VCaP (cell line): ENCODE measurements around the gene NPFF.

ENCODE experiments used
- H3K27ac ChIP-seq: fragments of 450-650 bp; 2 replicates; pipeline ENCODE4 v1.5.1; 2017
- TF ChIP-seq, protein P1 (sequence below): fragments of 450-650 bp; conservative IDR thresholded peaks from 2 replicates; pipeline ENCODE4 v1.5.1; 2017; ENCODE audit warnings: mild to moderate bottlenecking, moderate library complexity

NPFF gene

DNA sequence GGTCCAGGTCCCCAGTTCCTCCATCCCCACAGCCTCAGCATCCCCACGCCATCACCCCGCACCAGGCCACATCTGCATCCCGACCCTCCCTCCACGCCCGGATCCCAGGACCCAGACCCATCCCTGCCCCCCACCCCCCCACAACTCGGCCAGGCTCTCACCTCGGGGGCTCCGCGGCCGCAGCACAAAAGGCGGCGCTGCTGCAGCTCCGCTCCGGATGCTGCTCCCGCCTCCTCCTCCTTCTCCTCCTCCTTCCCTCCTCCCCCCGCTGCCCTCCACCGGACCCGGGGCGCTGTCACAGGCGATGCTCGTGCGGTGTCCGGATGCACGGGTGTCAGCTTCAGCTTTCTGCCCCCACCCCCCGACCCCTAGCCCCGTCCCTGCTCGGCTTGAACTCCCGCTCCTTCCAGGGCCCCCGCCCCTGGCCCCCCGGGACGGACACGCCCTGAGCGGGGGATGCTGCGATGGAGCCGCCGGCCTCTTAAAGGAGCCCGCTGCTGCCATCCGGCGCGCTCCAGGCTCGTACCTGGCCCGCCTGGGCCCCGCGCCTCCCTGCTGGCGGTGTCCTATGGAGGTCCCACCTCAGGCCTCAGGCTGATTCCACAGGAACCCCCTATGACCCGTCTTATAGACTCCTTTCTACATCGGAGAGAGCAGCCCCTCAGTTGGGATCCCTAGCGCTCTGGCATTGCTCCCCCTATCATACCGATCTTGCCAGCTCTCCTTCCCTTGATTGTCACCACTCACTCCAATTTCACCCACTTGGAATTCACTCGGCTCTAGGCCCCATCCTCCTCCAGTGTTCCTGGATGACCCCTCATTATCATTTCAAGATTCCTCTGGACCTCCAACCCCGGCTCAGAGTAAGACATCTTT, 7.8 kb downstream of the NPFF start, which contains the start of gene MAP3K12:
Gene MAP3K12, minus strand, starts transcription at position 193 of the 876 bp plus-strand sequence. CDS start 12,067 bp downstream, outside the sequence.
- peak within 1 kb of the TSS; percentile 99 for H3K27ac ChIP-seq
- TF ChIP-seq, protein P1, sequence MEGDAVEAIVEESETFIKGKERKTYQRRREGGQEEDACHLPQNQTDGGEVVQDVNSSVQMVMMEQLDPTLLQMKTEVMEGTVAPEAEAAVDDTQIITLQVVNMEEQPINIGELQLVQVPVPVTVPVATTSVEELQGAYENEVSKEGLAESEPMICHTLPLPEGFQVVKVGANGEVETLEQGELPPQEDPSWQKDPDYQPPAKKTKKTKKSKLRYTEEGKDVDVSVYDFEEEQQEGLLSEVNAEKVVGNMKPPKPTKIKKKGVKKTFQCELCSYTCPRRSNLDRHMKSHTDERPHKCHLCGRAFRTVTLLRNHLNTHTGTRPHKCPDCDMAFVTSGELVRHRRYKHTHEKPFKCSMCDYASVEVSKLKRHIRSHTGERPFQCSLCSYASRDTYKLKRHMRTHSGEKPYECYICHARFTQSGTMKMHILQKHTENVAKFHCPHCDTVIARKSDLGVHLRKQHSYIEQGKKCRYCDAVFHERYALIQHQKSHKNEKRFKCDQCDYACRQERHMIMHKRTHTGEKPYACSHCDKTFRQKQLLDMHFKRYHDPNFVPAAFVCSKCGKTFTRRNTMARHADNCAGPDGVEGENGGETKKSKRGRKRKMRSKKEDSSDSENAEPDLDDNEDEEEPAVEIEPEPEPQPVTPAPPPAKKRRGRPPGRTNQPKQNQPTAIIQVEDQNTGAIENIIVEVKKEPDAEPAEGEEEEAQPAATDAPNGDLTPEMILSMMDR, result peak; percentile 17; the same call in 1 of the 2 replicates

DNA sequence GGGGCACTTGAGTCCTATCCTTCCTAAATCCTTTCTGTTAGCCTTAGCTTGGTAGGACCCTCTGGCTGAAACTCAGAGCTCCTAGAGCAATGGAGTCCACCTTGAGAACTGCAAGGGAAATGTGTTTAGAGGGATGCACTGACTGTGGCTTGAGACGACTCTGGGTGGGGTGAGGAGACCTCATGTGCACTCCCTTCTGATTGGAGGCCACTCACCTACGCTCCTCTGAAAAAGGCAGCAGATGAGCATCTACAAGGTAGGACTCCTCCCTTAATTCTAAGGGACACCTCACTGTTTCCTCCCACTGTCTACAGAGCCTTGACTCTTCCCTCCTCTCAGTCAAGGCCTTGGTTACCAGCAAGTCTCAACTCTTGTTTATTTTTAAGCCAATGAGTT, 9.1 kb downstream of the NPFF start:
- H3K27ac ChIP-seq, result peak overlapping the region; percentile 99; the same call in 1 of the 2 replicates
- TF ChIP-seq, protein P1, result no peak

DNA sequence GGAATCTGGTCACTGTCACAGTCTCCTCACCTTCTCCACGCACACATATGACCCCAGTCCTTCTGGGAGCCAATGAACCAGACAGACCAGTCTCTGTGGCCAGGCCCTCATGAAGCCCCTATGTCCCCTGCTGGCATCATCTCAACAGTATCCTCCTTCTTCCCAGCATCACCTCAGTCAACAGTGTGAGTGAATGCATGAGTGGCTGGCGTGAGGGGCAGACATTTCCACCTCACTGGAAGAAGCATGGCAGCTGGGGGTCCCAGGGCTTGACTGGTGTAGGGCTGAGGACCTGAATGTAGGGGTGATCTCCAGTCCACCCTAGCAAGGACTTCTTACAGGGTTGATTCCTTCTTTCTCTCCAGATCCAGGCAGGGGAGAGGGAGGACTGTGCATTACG, 9.8 kb downstream of the NPFF start:
- TF ChIP-seq, protein P1, result no peak
- no peak overlapping the region; the same call in 1 of the 2 replicates for H3K27ac ChIP-seq

GRCh38 chr12:53496752-53497032, 10.6 kb downstream of the NPFF start:
- TF ChIP-seq, protein P1, result no peak
- no peak overlapping the region for H3K27ac ChIP-seq

- TF ChIP-seq, protein P1, result no peak
- peak overlapping the region; percentile 9; the same call in 1 of the 2 replicates for H3K27ac ChIP-seq
Measured at GRCh38 chr12:53495903-53496751, 11.2 kb downstream of the NPFF start.

GRCh38 chr12:53493610-53494391, 13.5 kb downstream of the NPFF start:
- TF ChIP-seq, protein P1, result no peak
- peak overlapping the region; percentile 84 for H3K27ac ChIP-seq
